ENCODE measurements around the gene MAML3.

- TF ChIP-seq, protein P1, sequence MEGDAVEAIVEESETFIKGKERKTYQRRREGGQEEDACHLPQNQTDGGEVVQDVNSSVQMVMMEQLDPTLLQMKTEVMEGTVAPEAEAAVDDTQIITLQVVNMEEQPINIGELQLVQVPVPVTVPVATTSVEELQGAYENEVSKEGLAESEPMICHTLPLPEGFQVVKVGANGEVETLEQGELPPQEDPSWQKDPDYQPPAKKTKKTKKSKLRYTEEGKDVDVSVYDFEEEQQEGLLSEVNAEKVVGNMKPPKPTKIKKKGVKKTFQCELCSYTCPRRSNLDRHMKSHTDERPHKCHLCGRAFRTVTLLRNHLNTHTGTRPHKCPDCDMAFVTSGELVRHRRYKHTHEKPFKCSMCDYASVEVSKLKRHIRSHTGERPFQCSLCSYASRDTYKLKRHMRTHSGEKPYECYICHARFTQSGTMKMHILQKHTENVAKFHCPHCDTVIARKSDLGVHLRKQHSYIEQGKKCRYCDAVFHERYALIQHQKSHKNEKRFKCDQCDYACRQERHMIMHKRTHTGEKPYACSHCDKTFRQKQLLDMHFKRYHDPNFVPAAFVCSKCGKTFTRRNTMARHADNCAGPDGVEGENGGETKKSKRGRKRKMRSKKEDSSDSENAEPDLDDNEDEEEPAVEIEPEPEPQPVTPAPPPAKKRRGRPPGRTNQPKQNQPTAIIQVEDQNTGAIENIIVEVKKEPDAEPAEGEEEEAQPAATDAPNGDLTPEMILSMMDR (IDR thresholded peaks at IDR 0.05; ENCODE audit: low read depth, low read length): no peak
- no peak for TF ChIP-seq POLR2A (IDR thresholded peaks at IDR 0.05; ENCODE audit: extremely low read depth, insufficient read length)
- TF ChIP-seq, protein P2, sequence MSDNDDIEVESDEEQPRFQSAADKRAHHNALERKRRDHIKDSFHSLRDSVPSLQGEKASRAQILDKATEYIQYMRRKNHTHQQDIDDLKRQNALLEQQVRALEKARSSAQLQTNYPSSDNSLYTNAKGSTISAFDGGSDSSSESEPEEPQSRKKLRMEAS (IDR thresholded peaks at IDR 0.05; ENCODE audit: low read depth, low read length): no peak
Observed at GRCh38 chr4:140122891-140123290, 31.1 kb downstream of the MAML3 start.

Measured in NB4 (cell line).